ENCODE data around the gene GLIPR1L2. TPM values are rescaled to one million over a fixed set of nuclear protein-coding genes. Genes with fewer than 3 reads are reported as not detected.
A peak's percentile ranks its signal among the peaks of the same experiment; 100 is the strongest.
"Not testable (repeated sequence)": the region's sequence is repeated elsewhere in the genome, so short reads cannot be mapped to it uniquely, and the experiment has no call there.

GLIPR1L2 gene
- total RNA-seq, 1 donor from 2014 or later: 2.9 TPM

DNA sequence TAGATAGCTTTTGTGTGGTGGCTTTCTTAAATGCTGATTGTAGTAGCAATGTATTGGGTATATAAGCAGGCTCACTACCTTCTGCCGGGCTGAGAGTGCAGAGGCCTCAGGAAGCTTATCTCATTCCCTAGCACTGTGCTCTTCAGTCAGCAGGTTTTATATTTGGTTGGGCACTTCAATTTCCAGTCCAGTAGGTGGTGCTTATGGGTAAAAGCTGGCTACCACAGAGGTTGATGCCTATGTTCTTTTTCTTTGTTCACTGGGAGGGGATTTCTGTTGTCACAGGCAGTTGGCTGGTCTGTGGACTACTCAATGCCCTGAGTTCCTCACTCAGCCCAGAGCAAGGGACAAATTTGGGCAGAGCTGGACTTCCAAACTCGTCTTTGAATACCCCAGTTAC is 46.7 kb downstream of the GLIPR1L2 start:
- no peak for DNase-seq (ENCODE audit: low spot score)

DNA sequence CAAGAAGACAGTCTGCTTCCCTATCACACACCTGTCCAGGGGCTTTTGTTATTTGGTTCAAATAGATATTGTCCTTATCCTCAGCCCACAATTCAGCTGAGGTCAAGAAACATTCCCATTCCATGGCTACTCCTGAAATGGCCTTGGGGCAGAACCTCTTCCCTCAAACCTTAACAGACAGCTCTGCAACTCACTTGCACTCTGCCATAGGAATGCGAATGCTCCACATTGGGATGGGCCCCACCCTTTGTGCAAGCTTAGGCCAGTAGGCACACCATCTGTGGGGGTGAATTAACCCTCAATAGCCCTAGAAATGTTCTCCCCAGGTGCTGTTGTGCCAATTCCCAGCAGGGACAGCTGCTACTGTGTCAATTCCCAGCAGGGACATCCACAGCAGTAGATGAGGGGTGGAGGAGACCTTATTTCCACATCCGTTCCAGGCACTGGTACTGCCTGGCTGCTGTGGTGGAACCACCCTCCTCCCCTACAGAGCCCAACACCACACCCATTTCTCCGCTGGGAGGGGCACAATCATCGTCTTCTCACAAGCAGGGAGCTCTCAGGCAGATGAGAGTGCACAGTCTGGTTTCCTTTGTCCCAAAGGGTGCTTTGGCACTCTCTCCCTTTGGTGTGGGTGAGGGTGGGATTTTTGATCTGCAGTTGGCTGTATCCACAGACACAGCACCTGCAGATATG is 47.3 kb downstream of the GLIPR1L2 start:
- no peak for DNase-seq (ENCODE audit: low spot score)

- no peak for DNase-seq (ENCODE audit: low spot score)
Observed at GRCh38 chr12:75439048-75439447, 48.2 kb downstream of the GLIPR1L2 start.

GRCh38 chr12:75439930-75440329 is 49.0 kb downstream of the GLIPR1L2 start:
- DNase-seq (ENCODE audit: low spot score): peak; percentile 25

DNA sequence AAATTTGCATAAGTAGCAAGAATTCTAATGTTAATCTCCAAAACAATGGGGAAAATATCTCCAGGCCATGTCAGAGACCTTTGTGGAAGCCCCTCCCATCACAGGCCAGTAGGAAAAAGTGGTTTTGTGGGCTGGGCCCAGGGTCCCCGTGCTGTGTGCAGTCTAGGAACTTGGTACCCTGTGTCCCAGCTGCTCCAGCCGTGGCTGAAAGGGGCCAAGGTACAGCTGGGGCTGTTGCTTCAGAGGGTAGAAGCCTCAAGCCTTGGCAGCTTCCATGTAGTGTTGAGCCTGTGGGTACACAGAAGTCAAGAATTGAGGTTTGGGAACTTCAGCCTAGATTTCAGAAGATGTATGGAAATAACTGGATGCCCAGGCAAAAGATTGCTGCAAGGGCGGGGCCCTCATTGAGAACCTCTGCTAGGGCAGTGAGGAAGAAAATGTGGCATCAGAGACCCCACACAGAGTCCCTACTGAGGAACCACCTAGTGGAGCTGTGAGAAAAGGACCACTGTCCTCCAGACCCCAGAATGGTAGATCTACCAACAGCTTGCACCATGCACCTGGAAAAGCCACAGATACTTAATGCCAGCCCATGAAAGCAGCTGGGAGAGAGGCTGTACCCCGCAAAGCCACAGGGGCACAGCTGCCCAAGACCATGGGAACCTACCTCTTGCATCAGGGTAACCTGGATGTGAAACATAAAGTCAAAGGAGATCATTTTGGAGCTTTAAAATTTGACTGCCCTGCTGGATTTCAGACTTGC is 51.0 kb downstream of the GLIPR1L2 start:
- not testable (repeated sequence) for DNase-seq (ENCODE audit: low spot score)

GRCh38 chr12:75442454-75442853 is 51.6 kb downstream of the GLIPR1L2 start:
- DNase-seq (ENCODE audit: low spot score): not testable (repeated sequence)

GRCh38 chr12:75443709-75444108 is 52.8 kb downstream of the GLIPR1L2 start:
- DNase-seq (ENCODE audit: low spot score): no peak

- DNase-seq (ENCODE audit: low spot score): no peak
Observed at GRCh38 chr12:75444429-75445136, 53.7 kb downstream of the GLIPR1L2 start.

GRCh38 chr12:75445137-75445507 is 54.2 kb downstream of the GLIPR1L2 start:
- DNase-seq (ENCODE audit: low spot score): not testable (repeated sequence)

DNA sequence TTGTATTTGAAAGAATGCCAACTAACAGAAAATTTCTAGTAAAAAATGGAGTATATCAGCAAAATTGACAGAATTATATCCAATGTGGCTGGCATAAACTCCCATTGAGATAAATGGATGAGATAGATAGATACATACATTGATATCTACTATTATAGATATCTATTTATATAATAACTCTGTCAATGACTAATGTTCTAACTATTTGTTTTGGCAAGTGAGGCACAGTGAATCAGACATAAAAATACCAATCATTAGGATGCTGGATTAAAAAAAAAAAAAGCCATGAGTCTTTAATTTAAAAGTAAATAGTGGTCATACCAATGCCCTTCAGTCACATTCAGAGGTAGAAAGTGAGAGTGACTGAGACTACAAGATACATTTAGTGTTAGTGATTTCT is 56.0 kb downstream of the GLIPR1L2 start:
- DNase-seq (ENCODE audit: low spot score): no peak

DNA sequence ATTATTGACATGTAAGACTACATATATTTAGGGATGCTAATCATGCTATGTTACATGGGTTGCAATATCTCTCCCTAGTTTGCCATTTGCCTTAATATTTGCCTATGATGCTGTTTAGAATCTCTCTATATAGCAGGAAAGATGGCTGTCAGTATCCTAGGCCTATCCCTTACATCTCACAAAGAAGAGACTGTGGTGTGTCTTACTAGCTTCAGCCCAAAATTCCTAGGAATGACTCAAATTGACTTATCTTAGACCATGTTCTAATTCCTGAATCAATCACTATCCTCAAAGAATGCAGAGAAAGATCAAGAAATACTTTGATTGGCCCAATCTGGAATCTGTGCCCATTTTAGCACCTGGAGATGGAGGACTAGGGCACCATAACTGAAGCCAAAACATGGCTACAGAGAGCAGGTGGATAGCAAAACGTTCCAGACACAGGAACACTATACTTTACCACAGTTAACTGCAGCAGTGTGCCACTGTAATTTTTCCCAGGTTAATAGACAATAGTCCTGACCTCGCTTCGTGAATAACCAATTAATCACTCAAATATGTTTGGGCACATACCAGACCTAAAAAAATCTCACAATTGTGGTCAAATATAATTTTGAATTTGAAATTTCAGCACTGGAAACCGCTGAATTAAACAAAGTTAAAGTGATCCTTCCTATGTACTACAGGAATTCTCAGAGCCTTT is 57.0 kb downstream of the GLIPR1L2 start:
- DNase-seq (ENCODE audit: low spot score): no peak

- DNase-seq (ENCODE audit: low spot score): no peak
Observed at GRCh38 chr12:75452675-75453330, 61.9 kb downstream of the GLIPR1L2 start.

GRCh38 chr12:75455839-75456238 is 65.0 kb downstream of the GLIPR1L2 start:
- no peak for DNase-seq (ENCODE audit: low spot score)

- DNase-seq (ENCODE audit: low spot score): no peak
Observed at GRCh38 chr12:75457191-75457590, 66.3 kb downstream of the GLIPR1L2 start.

GRCh38 chr12:75457866-75458265 is 67.0 kb downstream of the GLIPR1L2 start:
- DNase-seq (ENCODE audit: low spot score): not testable (repeated sequence)

DNA sequence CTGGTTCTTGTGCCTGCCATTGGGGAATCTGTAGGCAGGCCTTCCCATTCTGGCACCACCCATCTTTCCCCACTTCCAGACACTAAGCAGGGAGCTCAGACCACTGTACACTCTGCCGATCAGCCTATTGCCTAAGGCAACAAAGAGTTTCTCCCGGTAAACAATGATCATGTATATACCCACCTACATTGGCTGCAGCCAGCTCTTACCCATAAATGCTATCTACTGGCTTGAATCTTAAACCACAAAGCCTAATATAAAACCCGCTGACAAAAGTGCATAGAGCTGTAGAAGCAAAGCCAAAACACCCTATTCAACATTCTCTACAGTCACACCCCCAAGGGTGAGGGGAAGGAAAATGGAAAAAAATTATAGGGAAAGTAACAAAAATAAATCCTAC is 68.9 kb downstream of the GLIPR1L2 start:
- DNase-seq (ENCODE audit: low spot score): no peak

GRCh38 chr12:75460204-75460603 is 69.3 kb downstream of the GLIPR1L2 start:
- no peak for DNase-seq (ENCODE audit: low spot score)

DNA sequence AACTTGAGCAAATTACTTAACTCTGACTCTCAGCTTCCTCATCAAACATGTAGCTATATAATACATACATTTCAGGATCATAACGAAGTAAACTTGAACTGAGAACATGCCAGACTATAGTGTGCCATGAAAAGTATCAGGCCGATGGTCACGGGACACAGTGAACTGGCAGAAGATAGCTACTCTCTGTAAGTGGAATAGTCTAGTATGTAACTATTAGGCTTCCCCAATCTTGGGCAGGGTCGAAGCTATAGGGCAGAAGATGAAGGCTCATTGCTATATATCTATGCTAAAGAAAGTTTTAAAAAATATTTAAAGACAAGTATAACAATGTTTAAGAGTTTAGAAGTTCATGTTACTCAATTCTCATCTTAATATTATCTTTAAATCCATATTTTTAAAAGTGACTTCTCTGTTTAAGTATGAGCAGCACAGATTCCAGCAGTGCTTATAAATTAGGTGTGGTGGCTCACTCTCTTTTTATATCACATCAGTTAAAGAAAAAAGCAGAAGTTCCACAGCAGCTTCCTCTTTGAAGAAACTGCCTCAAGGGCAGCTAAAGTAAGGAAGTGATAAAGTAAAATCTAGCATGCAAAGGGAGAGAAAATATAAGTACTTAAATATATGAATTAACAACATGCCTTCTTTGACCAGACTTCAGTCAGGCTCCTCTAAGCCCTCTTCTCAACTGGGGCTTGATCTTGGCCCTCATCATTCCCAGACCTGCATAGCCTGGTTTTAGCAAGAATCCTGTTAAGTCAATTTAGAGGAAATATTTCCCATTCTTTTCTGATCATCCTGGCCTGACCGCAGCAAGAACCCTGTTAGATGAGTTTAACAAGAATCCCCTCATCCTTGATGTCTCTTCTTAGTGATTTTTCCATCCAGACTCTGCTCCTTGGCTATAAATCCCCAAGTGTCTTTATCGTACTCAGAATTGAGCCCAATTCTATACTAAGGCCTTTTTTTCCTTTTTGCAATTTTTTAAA is 81.3 kb downstream of the GLIPR1L2 start:
- DNase-seq (ENCODE audit: low spot score): peak; percentile 90

DNA sequence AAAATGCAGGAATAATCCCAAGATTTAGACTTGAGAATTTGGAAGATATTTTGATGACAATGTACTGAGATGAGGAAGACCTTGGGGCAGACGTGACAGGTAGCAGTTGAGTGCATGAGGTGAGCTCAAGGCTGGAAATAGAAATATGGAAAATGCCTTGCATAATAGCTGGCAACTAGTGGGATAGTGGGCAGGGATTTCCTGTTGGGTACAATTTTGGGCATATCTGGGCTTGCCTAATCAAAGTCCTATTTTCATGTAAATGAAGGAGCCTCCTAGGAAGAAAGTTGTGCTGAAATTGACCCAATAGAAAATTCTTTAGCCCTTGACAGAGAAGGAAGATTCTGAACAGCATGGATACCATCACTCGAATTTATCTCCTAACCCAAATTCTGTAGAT is 83.2 kb downstream of the GLIPR1L2 start:
- no peak for DNase-seq (ENCODE audit: low spot score)

DNA sequence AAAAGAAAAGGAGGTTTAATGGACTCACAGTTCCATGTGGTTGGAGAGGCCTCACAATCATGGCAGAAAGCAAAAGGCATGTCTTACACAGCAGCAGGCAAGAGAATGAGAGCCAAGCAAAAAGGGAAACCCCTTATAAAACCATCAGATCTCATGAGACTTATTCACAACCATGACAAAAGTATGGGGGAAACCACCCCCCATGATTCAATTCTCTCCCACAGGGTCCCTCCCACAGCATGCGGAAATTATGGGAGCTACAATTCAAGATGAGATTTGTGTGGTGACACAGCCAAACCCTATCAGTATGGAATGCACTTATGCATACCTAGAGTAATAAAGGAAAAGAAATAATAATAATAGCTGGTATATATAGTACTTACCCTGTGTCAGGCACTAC is 85.2 kb downstream of the GLIPR1L2 start:
- DNase-seq (ENCODE audit: low spot score): no peak
